Calu3 (cell line): ENCODE data around the gene PARP14. TPM values are rescaled to one million over a fixed set of nuclear protein-coding genes. Genes with fewer than 3 reads are reported as not detected.
"Not testable (repeated sequence)": the region's sequence is repeated elsewhere in the genome, so short reads cannot be mapped to it uniquely, and the experiment has no call there.

Experiments
- BruUV-seq: library from RNA; stranded (reverse); fragments of 400-500 nt; replicated peaks from 2 replicates; lab custom pipeline; 2021; lab: Mats Ljungman, UMichigan
- CTCF ChIA-PET: fragments of 300-600 bp; sonication (Branson Sonifier 250); formaldehyde crosslinking; loops from one replicate; lab custom pipeline; 2022; ENCODE audit warnings: antibody characterized with exemption; lab: Charles Lee
- DNase-seq: peaks from one replicate; pipeline ENCODE4 v3.0.0; 2022
- H3K27ac Mint-ChIP-seq: one replicate; pipeline ENCODE4 v1.8.0; 2022; ENCODE audit warnings: mixed read lengths; ENCODE audit not compliant: unreplicated experiment
- H3K27me3 Mint-ChIP-seq: one replicate; pipeline ENCODE4 v1.8.0; 2022; ENCODE audit warnings: mixed read lengths; ENCODE audit not compliant: unreplicated experiment
- H3K36me3 Mint-ChIP-seq: one replicate; pipeline ENCODE4 v1.8.0; 2022; ENCODE audit warnings: mild to moderate bottlenecking, moderate library complexity, mixed read lengths; ENCODE audit not compliant: insufficient read depth, unreplicated experiment
- H3K4me1 Mint-ChIP-seq: one replicate; pipeline ENCODE4 v1.8.0; 2022; ENCODE audit warnings: mild to moderate bottlenecking, low read depth, mixed read lengths; ENCODE audit not compliant: unreplicated experiment
- H3K4me3 Mint-ChIP-seq: one replicate; pipeline ENCODE4 v1.8.0; 2022; ENCODE audit warnings: mild to moderate bottlenecking, low read depth, moderate library complexity, mixed read lengths; ENCODE audit not compliant: unreplicated experiment
- H3K9me3 Mint-ChIP-seq: one replicate; pipeline ENCODE4 v1.8.0; 2022; ENCODE audit warnings: low read depth, mixed read lengths; ENCODE audit not compliant: unreplicated experiment
- intact Hi-C: fragments of 100-400 bp; cut with micrococcal nuclease; formaldehyde crosslinking; loops from one replicate; pipeline ENCODE4 v1.10.0; 2022; ENCODE audit not compliant: unreplicated experiment
- total RNA-seq: library from RNA; stranded (reverse); gene quantifications from 2 replicates; pipeline ENCODE4 v1.2.3, GENCODE V29; 2022
- TF ChIP-seq, protein P1 (sequence below): fragments of 200-600 bp; IDR thresholded peaks from one replicate; pipeline ENCODE4 v1.8.0; 2022; ENCODE audit warnings: antibody characterized with exemption; ENCODE audit not compliant: unreplicated experiment

Gene PARP14
- total RNA-seq, 1 experiment from 2014 or later: 95.5 TPM

DNA sequence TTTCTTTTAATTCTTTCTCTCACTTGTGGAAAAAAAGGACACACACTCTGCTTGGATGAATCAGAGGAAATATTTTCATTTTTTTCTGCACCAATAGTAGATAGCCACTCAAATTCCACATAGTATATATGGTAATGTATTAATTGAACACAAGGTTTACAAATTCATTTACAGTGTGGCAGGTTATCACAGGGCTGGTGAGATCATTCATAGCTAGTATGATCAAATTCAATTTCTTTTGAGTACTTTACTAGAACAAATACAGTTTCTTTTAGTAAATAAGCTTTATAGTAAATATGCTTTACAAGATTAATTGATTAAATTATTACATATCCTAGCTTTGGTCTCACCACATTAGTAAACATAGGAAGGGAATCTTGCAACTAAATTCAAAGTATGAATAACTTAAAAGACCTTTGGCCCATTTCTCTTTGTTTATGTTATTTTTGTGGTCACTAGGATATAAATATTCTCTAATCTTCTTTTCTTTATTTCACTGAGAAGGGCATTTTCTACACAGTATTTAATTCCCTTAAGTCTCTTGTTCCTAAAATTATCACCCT, 40.1 kb upstream of the PARP14 start:
- H3K27ac Mint-ChIP-seq: no peak overlapping the region
- BruUV-seq: no TSS peak
- CTCF ChIA-PET: no interaction called here
- TF ChIP-seq, protein P1, sequence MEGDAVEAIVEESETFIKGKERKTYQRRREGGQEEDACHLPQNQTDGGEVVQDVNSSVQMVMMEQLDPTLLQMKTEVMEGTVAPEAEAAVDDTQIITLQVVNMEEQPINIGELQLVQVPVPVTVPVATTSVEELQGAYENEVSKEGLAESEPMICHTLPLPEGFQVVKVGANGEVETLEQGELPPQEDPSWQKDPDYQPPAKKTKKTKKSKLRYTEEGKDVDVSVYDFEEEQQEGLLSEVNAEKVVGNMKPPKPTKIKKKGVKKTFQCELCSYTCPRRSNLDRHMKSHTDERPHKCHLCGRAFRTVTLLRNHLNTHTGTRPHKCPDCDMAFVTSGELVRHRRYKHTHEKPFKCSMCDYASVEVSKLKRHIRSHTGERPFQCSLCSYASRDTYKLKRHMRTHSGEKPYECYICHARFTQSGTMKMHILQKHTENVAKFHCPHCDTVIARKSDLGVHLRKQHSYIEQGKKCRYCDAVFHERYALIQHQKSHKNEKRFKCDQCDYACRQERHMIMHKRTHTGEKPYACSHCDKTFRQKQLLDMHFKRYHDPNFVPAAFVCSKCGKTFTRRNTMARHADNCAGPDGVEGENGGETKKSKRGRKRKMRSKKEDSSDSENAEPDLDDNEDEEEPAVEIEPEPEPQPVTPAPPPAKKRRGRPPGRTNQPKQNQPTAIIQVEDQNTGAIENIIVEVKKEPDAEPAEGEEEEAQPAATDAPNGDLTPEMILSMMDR: no peak
- H3K27me3 Mint-ChIP-seq: no peaks in the 10 kb centered on the region
- intact Hi-C loops: no loop called here
- no peak for DNase-seq
- peaks cover 13% of the 10 kb centered on the region for H3K4me1 Mint-ChIP-seq
- no peaks in the 10 kb centered on the region for H3K9me3 Mint-ChIP-seq
- H3K4me3 Mint-ChIP-seq: no peak overlapping the region
- no peaks in the 10 kb centered on the region for H3K36me3 Mint-ChIP-seq

DNA sequence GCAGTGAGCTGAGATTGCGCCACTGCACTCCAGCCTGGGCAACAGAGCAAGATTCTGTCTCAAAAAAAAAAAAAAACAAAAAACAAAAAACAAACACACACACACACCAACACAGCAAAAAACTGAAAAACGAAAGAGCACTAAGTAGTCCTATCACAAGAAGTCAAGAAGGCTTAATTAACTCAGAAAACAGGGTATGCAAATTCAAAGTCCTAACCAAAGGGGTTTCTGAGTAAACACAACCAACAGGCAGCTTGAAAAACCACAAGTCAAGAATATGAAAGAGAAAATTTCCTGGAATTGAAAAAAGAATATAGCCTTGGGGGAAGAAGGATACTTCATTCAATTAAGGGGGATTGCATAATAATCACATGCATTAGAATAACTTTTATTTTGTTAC, 37.7 kb upstream of the PARP14 start:
- CTCF ChIA-PET: interaction anchor here (0.7 kb wide), 2 partner anchors 99 to 355 kb away, joined by 3 to 6 read pairs; no protein-coding TSS in a partner anchor
- Mint-ChIP-seq H3K4me1 (peaks cover 32% of the 10 kb centered on the region), H3K27me3 (no peaks in the 10 kb centered on the region), H3K9me3 (no peaks in the 10 kb centered on the region), H3K27ac (no peak overlapping the region), H3K4me3 (no peak overlapping the region), H3K36me3 (no peaks in the 10 kb centered on the region)
- intact Hi-C loops: no loop called here
- TF ChIP-seq, protein P1: no peak
- no TSS peak for BruUV-seq
- DNase-seq: no peak

DNA sequence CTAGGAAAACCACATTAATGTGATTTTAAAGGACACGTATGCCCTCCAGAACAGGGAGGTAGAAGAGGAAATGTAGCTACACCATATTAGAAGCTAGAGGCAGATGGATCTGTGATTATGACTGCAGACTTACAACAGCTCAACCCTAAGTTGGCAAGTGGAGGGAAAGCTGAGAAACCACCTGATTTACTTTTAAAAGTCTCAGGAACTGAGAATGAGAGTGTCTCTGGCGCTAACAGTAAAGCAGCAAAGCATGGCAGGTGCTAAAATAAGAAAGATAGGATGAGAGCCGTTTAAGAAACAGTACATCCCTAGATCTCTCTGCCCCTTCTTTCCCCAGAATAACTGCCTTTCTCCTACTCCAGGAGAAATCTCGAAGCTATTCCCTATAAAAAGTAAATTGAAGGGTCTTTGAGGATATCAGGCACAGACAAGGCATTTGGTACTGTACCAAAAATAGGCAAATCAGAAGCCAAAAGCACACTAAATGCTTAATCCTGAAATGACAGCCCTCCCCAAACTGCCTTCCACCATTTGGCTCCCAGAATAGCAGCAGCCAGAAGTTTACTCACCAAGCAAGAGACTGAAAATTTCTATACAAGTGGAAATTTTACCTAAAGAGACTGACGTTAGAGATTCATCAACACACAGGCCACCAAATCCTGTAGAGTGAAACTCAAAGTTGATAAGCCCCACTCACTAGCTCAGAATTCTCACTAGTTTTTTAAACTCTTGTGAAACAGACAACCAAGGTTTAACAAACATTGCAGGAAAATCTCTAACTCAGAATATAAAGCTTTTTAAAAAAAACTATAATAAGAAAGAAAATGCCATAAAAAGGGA, 34.3 kb upstream of the PARP14 start:
- no peak for DNase-seq
- no peaks in the 10 kb centered on the region for H3K9me3 Mint-ChIP-seq
- H3K36me3 Mint-ChIP-seq: no peaks in the 10 kb centered on the region
- H3K27me3 Mint-ChIP-seq: no peaks in the 10 kb centered on the region
- CTCF ChIA-PET: no interaction called here
- H3K4me3 Mint-ChIP-seq: no peak overlapping the region
- TF ChIP-seq, protein P1: no peak
- H3K4me1 Mint-ChIP-seq: peaks cover 19% of the 10 kb centered on the region
- H3K27ac Mint-ChIP-seq: peak overlapping the region; percentile 26
- no TSS peak for BruUV-seq
- intact Hi-C loops: no loop called here

DNA sequence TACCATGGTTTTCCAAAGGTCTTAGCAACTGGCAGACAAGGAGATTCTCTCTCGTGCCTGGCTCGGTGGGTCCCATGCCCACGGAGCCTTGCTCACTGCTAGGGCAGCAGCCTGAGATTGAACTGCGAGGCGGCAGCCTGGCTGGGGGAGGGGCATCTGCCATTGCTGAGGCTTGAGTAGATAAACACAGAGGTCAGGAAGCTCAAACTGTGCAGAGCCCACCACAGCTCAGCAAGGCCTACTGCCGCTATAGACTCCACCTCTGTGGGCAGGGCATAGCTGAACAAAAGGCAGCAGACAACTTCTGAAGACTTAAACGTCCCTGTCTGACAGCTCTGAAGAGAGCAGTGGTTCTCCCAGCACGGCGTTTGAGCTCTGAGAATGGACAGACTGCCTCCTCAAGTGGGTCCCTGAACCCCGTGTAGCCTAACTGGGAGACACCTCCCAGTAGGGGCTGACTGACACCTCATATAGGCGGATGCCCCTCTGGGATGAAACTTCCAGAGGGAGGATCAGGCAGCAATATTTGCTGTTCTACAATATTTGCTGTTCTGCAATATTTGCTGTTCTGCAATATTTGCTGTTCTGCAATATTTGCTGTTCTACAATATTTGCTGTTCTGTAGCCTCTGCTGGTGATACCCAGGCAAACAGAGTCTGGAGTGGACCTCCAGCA, 29.3 kb upstream of the PARP14 start:
- H3K27ac Mint-ChIP-seq, BruUV-seq, H3K4me3 Mint-ChIP-seq, intact Hi-C loops, H3K36me3 Mint-ChIP-seq, H3K9me3 Mint-ChIP-seq, DNase-seq, H3K27me3 Mint-ChIP-seq: not testable (repeated sequence)
- peaks cover 13% of the 10 kb centered on the region for H3K4me1 Mint-ChIP-seq
- CTCF ChIA-PET: interaction anchor here (0.8 kb wide), 1 partner anchor 68 kb away, joined by 6 read pairs; no protein-coding TSS in a partner anchor

DNA sequence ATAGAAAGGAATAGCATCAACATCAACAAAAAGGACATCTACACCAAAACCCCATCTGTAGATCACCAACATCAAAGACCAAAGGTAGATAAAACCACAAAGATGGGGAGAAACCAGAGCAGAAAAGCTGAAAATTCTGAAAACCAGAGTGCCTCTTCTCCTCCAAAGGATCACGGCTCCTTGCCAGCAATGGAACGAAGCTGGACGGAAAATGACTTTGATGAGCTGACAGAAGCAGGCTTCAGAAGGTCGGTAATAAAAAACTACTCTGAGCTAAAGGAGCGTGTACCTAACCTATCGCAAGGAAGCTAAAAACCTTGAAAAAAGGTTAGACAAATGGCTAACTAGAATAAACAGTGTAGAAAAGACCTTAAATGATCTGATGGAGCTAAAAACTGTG, 28.7 kb upstream of the PARP14 start:
- H3K4me1 Mint-ChIP-seq, H3K27me3 Mint-ChIP-seq, BruUV-seq, intact Hi-C loops, H3K36me3 Mint-ChIP-seq, H3K4me3 Mint-ChIP-seq, H3K27ac Mint-ChIP-seq, DNase-seq, CTCF ChIA-PET, H3K9me3 Mint-ChIP-seq: not testable (repeated sequence)

DNA sequence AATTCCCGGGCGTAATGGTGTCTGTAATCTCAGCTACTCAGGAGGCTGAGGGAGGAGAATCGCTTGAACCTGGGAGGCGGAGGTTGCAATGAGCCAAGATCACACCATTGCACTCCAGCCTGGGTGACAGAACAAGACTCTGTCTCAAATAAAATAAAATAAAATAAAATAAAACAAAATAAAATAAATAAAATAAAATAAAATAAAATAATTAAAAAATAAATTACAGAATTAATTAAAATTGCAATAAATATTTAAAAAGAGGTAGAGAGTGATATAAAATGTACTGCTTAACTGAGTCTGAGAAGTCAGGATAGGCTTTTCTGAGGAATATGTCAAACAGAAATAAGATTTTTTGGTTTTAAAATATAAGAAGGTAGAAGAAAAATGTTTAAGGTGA, 22.3 kb upstream of the PARP14 start:
- H3K4me3 Mint-ChIP-seq, intact Hi-C loops, BruUV-seq, CTCF ChIA-PET, H3K9me3 Mint-ChIP-seq, H3K27ac Mint-ChIP-seq, DNase-seq, H3K4me1 Mint-ChIP-seq, H3K36me3 Mint-ChIP-seq: not testable (repeated sequence)
- peaks cover 13% of the 10 kb centered on the region for H3K27me3 Mint-ChIP-seq
